ENCODE measurements around the gene SLCO2A1. TPM values are rescaled to one million over a fixed set of nuclear protein-coding genes. Genes with fewer than 3 reads are reported as not detected.

Gene SLCO2A1
- total RNA-seq, 1 donor from 2014 or later: 3.8 TPM

- no peak overlapping the region for H3K27ac Mint-ChIP-seq (ENCODE audit: unreplicated experiment)
- H3K4me3 Mint-ChIP-seq (ENCODE audit: unreplicated experiment): no peak overlapping the region
- H3K36me3 Mint-ChIP-seq (ENCODE audit: low read depth, unreplicated experiment): no peaks in the 10 kb centered on the region
- peaks cover 6% of the 10 kb centered on the region for H3K27me3 Mint-ChIP-seq (ENCODE audit: unreplicated experiment)
- DNase-seq (ENCODE audit: low spot score): no peak
- H3K9me3 Mint-ChIP-seq (ENCODE audit: unreplicated experiment): no peaks in the 10 kb centered on the region
- H3K4me1 Mint-ChIP-seq (ENCODE audit: unreplicated experiment): peaks cover 13% of the 10 kb centered on the region
- TF ChIP-seq CTCF (IDR thresholded peaks at IDR 0.05; ENCODE audit: unreplicated experiment): no peak
Observed at GRCh38 chr3:133997871-133998635, 31.7 kb downstream of the SLCO2A1 start.

- peaks cover 14% of the 10 kb centered on the region for H3K4me1 Mint-ChIP-seq (ENCODE audit: unreplicated experiment)
- H3K27ac Mint-ChIP-seq (ENCODE audit: unreplicated experiment): no peak overlapping the region
- peaks cover 6% of the 10 kb centered on the region for H3K27me3 Mint-ChIP-seq (ENCODE audit: unreplicated experiment)
- no peak for DNase-seq (ENCODE audit: low spot score)
- no peak for TF ChIP-seq CTCF (IDR thresholded peaks at IDR 0.05; ENCODE audit: unreplicated experiment)
- H3K9me3 Mint-ChIP-seq (ENCODE audit: unreplicated experiment): no peaks in the 10 kb centered on the region
- H3K4me3 Mint-ChIP-seq (ENCODE audit: unreplicated experiment): no peak overlapping the region
- no peaks in the 10 kb centered on the region for H3K36me3 Mint-ChIP-seq (ENCODE audit: low read depth, unreplicated experiment)
Observed at GRCh38 chr3:133996996-133997395, 32.7 kb downstream of the SLCO2A1 start.

- Mint-ChIP-seq H3K9me3 (ENCODE audit: unreplicated experiment) (no peaks in the 10 kb centered on the region), H3K4me3 (ENCODE audit: unreplicated experiment) (no peak overlapping the region), H3K36me3 (ENCODE audit: low read depth, unreplicated experiment) (no peaks in the 10 kb centered on the region), H3K27ac (ENCODE audit: unreplicated experiment) (no peak overlapping the region), H3K4me1 (ENCODE audit: unreplicated experiment) (peaks cover 20% of the 10 kb centered on the region), H3K27me3 (ENCODE audit: unreplicated experiment) (peaks cover 4% of the 10 kb centered on the region)
- DNase-seq (ENCODE audit: low spot score): no peak
- no peak for TF ChIP-seq CTCF (IDR thresholded peaks at IDR 0.05; ENCODE audit: unreplicated experiment)
Observed at GRCh38 chr3:133996251-133996661, 33.5 kb downstream of the SLCO2A1 start.

GRCh38 chr3:133995264-133995663 lies 34.5 kb downstream of the SLCO2A1 start:
- Mint-ChIP-seq H3K36me3 (ENCODE audit: low read depth, unreplicated experiment) (no peaks in the 10 kb centered on the region), H3K27ac (ENCODE audit: unreplicated experiment) (no peak overlapping the region), H3K4me3 (ENCODE audit: unreplicated experiment) (peak overlapping the region; percentile 11), H3K4me1 (ENCODE audit: unreplicated experiment) (peaks cover 20% of the 10 kb centered on the region), H3K27me3 (ENCODE audit: unreplicated experiment) (peaks cover 4% of the 10 kb centered on the region), H3K9me3 (ENCODE audit: unreplicated experiment) (no peaks in the 10 kb centered on the region)
- TF ChIP-seq CTCF (IDR thresholded peaks at IDR 0.05; ENCODE audit: unreplicated experiment): no peak
- no peak for DNase-seq (ENCODE audit: low spot score)

GRCh38 chr3:133994166-133994890 lies 35.4 kb downstream of the SLCO2A1 start:
- Mint-ChIP-seq H3K36me3 (ENCODE audit: low read depth, unreplicated experiment) (no peaks in the 10 kb centered on the region), H3K27me3 (ENCODE audit: unreplicated experiment) (peaks cover 6% of the 10 kb centered on the region), H3K4me1 (ENCODE audit: unreplicated experiment) (peaks cover 24% of the 10 kb centered on the region), H3K9me3 (ENCODE audit: unreplicated experiment) (no peaks in the 10 kb centered on the region), H3K4me3 (ENCODE audit: unreplicated experiment) (no peak overlapping the region), H3K27ac (ENCODE audit: unreplicated experiment) (no peak overlapping the region)
- no peak for TF ChIP-seq CTCF (IDR thresholded peaks at IDR 0.05; ENCODE audit: unreplicated experiment)
- no peak for DNase-seq (ENCODE audit: low spot score)

Data from endothelial cell (in vitro differentiated cells).